Measurements from ENCODE around the gene PEDS1. TPM values are rescaled to one million over a fixed set of nuclear protein-coding genes. Genes with fewer than 3 reads are reported as not detected.
"Not testable (repeated sequence)": the region's sequence is repeated elsewhere in the genome, so short reads cannot be mapped to it uniquely, and the experiment has no call there.

The PEDS1 gene
- total and polyA plus RNA-seq, 2 experiments from 2014 or later: 53.9 to 55.7 TPM

- in situ Hi-C loops (cut with MboI): no loop called here
- H2AFZ ChIP-seq: no peak overlapping the region
- H3K27me3 ChIP-seq (replicated peaks; ENCODE audit: insufficient read depth): no peaks in the 10 kb centered on the region
- H3K4me1 ChIP-seq (ENCODE audit: insufficient read depth): peaks cover 65% of the 10 kb centered on the region
- H3K9me2 ChIP-seq (ENCODE audit: insufficient read depth): no peaks in the 10 kb centered on the region
- no peak for DNase-seq
- H3K4me2 ChIP-seq (ENCODE audit: unreplicated experiment): no peak overlapping the region
- no peaks in the 10 kb centered on the region for H3K9me3 ChIP-seq (ENCODE audit: low read depth)
- 88 to 91% methylated on average over 6 of the region's 6 CpGs for WGBS, 2 experiments (ENCODE audit: low coverage in 1 of 2, low lambda C conversion rate in 2 of 2, missing lambda C conversion rate in 2 of 2)
- H3F3A ChIP-seq (ENCODE audit: insufficient read depth): peaks cover 74% of the 10 kb centered on the region
- peaks cover 100% of the 10 kb centered on the region for H3K79me2 ChIP-seq (ENCODE audit: insufficient read depth)
- TF ChIP-seq EZH2phosphoT487 (IDR thresholded peaks at IDR 0.05; ENCODE audit: insufficient read depth, low read depth) (no peak), EZH2 (IDR thresholded peaks at IDR 0.05; ENCODE audit: insufficient read depth, poor library complexity, severe bottlenecking) (no peak)
- H4K20me1 ChIP-seq (ENCODE audit: insufficient read depth): peaks cover 31% of the 10 kb centered on the region
- no peak overlapping the region for H3K4me3 ChIP-seq
- no peak overlapping the region for H3K9ac ChIP-seq
- no peaks in the 10 kb centered on the region for H3K36me3 ChIP-seq (ENCODE audit: low read depth)
- H3K27ac ChIP-seq: no peak overlapping the region
Observed at GRCh38 chr20:50107086-50107660, 46.4 kb downstream of the PEDS1 start.

GRCh38 chr20:50106669-50107068, 46.9 kb downstream of the PEDS1 start:
- H3K9me2 ChIP-seq (ENCODE audit: insufficient read depth); H3K27me3 ChIP-seq (replicated peaks; ENCODE audit: insufficient read depth); H3K4me3 ChIP-seq; H3K9me3 ChIP-seq (ENCODE audit: low read depth); H3K9ac ChIP-seq; DNase-seq; in situ Hi-C loops (cut with MboI); H3K36me3 ChIP-seq (ENCODE audit: low read depth); H2AFZ ChIP-seq; H3K27ac ChIP-seq; H3K4me2 ChIP-seq (ENCODE audit: unreplicated experiment): not testable (repeated sequence)
- H3K79me2 ChIP-seq (ENCODE audit: insufficient read depth): peaks cover 100% of the 10 kb centered on the region
- H3F3A ChIP-seq (ENCODE audit: insufficient read depth): peaks cover 69% of the 10 kb centered on the region
- peaks cover 31% of the 10 kb centered on the region for H4K20me1 ChIP-seq (ENCODE audit: insufficient read depth)
- 88 to 93% methylated on average over 5 of the region's 5 CpGs for WGBS, 2 experiments (ENCODE audit: low coverage in 1 of 2, low lambda C conversion rate in 2 of 2, missing lambda C conversion rate in 2 of 2)
- H3K4me1 ChIP-seq (ENCODE audit: insufficient read depth): peaks cover 66% of the 10 kb centered on the region

Other genes with a start within 250 kb of the PEDS1 start
- gene SPATA2, start 238.2 kb downstream of the PEDS1 start, total RNA-seq (2014; rRNA removed; shearing (Covaris generic)): 3.1 and 4.8 TPM in 2 replicates
- 4.2 and 4.6 TPM in 2 replicates for gene SPATA2, start 238.2 kb downstream of the PEDS1 start, polyA plus RNA-seq (2016; fragmentation: Nextera tagmentation; extraction: Ambion mirVana)
- gene RNF114, start 217.3 kb downstream of the PEDS1 start, total RNA-seq (2014; rRNA removed; shearing (Covaris generic)): 69.6 and 96.0 TPM in 2 replicates
- gene RNF114, start 217.3 kb downstream of the PEDS1 start, polyA plus RNA-seq (2016; fragmentation: Nextera tagmentation; extraction: Ambion mirVana): 70.4 and 72.7 TPM in 2 replicates
- 2.4 and 7.6 TPM in 2 replicates for gene SNAI1, start 170.7 kb downstream of the PEDS1 start, total RNA-seq (2014; rRNA removed; shearing (Covaris generic))
- gene SNAI1, start 170.7 kb downstream of the PEDS1 start, polyA plus RNA-seq (2016; fragmentation: Nextera tagmentation; extraction: Ambion mirVana): 13.4 and 15.7 TPM in 2 replicates
- 41.7 and 49.1 TPM in 2 replicates for gene UBE2V1, start 40.6 kb downstream of the PEDS1 start, total RNA-seq (2014; rRNA removed; shearing (Covaris generic))
- gene UBE2V1, start 40.6 kb downstream of the PEDS1 start, polyA plus RNA-seq (2016; fragmentation: Nextera tagmentation; extraction: Ambion mirVana): 186 and 197 TPM in 2 replicates
- gene CEBPB, start 37.1 kb upstream of the PEDS1 start, total RNA-seq (2014; rRNA removed; shearing (Covaris generic)): 54.4 and 73.8 TPM in 2 replicates
- 46.5 and 47.1 TPM in 2 replicates for gene CEBPB, start 37.1 kb upstream of the PEDS1 start, polyA plus RNA-seq (2016; fragmentation: Nextera tagmentation; extraction: Ambion mirVana)